ENCODE results near the gene TMPRSS13. TPM values are rescaled to one million over a fixed set of nuclear protein-coding genes. Genes with fewer than 3 reads are reported as not detected.

The TMPRSS13 gene
- total RNA-seq, 4 donors from 2014 or later: 11.1 to 31.7 (median 21.0) TPM

DNA sequence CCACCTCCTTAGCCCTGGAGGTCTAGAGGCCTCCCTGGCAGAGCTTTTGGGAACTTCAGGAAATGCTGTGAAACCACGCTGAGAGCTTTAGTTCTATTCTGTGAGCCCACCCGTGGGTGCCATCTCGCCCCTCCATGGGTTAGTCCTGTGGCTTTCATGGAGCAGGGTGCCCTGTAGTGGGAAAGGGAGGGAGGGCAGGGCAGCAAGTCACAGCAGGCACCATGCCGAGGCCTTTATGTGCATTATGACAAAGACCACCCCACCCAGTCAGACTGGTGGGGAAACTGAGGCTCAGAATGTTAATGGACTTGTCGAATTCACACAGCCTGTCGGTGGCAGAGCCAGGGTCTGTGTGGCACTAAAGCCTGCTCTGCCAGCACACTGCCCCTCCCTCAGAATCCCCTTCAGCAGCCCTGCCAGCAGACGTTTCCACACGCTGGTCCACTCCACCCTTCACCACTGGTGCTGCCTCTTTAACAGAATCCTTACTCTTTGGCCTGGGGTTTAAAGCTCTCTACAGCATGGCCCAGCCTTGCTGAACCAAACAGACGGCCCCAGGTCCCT is 13.4 kb downstream of the TMPRSS13 start:
- DNase-seq: no peak
- H3K9me3 ChIP-seq: no peaks in the 10 kb centered on the region
- no peak overlapping the region for H3K4me3 ChIP-seq
- peaks cover 0 to 6% (median 5%) of the 10 kb centered on the region in 3 donors for H3K4me1 ChIP-seq
- TF ChIP-seq POLR2A (IDR thresholded peaks at IDR 0.05): no peak
- TF ChIP-seq, protein P1, sequence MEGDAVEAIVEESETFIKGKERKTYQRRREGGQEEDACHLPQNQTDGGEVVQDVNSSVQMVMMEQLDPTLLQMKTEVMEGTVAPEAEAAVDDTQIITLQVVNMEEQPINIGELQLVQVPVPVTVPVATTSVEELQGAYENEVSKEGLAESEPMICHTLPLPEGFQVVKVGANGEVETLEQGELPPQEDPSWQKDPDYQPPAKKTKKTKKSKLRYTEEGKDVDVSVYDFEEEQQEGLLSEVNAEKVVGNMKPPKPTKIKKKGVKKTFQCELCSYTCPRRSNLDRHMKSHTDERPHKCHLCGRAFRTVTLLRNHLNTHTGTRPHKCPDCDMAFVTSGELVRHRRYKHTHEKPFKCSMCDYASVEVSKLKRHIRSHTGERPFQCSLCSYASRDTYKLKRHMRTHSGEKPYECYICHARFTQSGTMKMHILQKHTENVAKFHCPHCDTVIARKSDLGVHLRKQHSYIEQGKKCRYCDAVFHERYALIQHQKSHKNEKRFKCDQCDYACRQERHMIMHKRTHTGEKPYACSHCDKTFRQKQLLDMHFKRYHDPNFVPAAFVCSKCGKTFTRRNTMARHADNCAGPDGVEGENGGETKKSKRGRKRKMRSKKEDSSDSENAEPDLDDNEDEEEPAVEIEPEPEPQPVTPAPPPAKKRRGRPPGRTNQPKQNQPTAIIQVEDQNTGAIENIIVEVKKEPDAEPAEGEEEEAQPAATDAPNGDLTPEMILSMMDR (IDR thresholded peaks at IDR 0.05): no peak
- no peak overlapping the region for H3K27ac ChIP-seq
- WGBS, 2 donors: 77 to 82% methylated on average over 5 to 7 of the region's 9 CpGs
- peaks cover 0 to 50% (median 0%) of the 10 kb centered on the region in 3 donors for H3K36me3 ChIP-seq
- no peaks in the 10 kb centered on the region for H3K27me3 ChIP-seq
- intact Hi-C loops (cut with DNase I): no loop called here

DNA sequence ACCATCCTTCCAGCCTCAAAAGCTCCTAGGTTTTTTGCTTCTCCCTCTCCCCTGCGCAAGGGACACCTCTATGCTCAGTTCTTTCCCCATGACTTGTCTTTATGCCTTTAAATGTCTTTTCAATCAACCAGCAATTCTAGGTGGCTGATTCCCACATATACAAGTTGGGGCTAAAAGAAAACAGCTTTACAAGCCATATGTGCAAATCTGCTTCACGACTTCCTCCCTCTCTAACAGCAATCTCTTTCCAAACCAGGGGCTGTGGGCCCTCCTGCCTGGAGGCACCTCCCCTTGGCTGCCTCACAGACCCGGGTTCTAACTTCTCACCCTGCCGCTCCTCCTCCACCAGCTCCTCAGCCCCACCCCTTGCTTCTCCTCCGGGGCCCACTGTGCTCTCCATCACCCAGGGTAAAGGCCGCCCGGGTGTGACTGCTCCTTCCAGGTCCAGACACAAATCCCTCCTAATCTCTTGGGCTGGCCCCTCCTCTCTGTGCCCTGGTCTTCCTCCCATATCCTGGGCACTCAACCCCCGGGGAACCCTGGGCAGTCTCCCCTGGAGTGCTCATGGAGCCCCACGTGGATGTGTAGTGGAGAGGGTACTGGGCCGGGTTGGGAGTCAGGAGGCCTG is 14.1 kb downstream of the TMPRSS13 start:
- Histone ChIP-seq H3K27me3 (no peaks in the 10 kb centered on the region), H3K4me1 (peaks cover 0 to 6% (median 5%) of the 10 kb centered on the region in 3 donors), H3K9me3 (no peaks in the 10 kb centered on the region), H3K27ac (no peak overlapping the region), H3K36me3 (peaks cover 0 to 57% (median 0%) of the 10 kb centered on the region in 3 donors), H3K4me3 (no peak overlapping the region)
- 64 to 66% methylated on average over 6 to 9 of the region's 10 CpGs for WGBS, 2 donors
- TF ChIP-seq, protein P1 (IDR thresholded peaks at IDR 0.05): no peak
- no peak for TF ChIP-seq POLR2A (IDR thresholded peaks at IDR 0.05)
- no peak for DNase-seq
- intact Hi-C loops (cut with DNase I): no loop called here

DNA sequence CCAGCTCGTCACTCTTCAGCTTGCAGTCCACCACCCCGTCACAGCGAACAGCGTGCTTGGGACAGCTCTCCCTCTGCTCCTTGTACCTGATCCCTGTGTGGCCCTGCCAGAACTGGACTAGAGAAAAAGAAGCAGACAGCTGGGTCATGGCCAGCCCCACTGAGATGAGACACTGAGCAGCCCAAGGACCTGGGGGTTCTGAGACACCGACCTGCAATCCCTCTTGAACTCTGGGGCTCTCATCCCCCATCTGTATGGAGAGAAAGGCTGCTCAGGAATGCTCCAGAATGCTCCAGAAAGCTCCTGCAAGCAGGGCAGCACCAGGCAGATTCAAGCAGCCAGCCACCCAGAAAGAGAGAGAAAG is 14.8 kb downstream of the TMPRSS13 start:
- WGBS, 2 donors: 92 to 100% methylated on average over 5 of the region's 5 CpGs
- Histone ChIP-seq H3K4me3 (no peak overlapping the region), H3K4me1 (peaks cover 0 to 3% (median 1%) of the 10 kb centered on the region in 3 donors), H3K27ac (no peak overlapping the region), H3K27me3 (no peaks in the 10 kb centered on the region), H3K36me3 (peaks cover 0 to 64% (median 0%) of the 10 kb centered on the region in 3 donors), H3K9me3 (no peaks in the 10 kb centered on the region)
- intact Hi-C loops (cut with DNase I): no loop called here
- no peak for DNase-seq
- TF ChIP-seq, protein P1 (IDR thresholded peaks at IDR 0.05): no peak

DNA sequence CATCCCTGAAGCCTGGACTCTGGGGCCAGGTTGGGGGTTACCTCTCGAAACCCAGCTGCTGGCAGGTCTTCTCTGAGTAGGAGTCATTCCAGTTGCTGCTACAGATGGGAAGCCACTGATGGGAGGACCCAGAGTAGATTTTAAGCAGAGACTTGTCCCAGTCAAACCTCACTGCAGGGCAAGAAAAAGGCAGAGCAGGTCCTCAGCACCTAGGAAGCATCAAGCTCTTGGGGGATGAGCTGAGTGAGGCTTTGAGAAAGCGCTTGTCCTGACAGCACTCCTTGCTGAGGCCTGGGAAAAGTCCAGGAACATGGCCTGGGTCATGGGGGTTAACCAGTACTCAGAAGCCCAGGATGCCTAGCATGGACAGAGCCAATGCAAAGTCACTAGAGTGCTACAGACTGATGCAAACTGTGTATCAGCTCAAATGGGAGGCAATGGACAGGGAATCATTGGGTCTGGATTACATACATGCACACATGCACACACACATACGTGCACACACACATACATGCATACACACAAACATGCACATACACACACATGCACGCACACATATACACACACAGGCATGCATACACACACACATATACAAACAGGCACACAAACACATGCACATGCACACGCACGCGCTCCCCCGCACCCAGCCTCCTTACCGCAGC is 15.3 kb downstream of the TMPRSS13 start:
- 93 to 94% methylated on average over 8 to 9 of the region's 9 CpGs for WGBS, 2 donors
- intact Hi-C loops (cut with DNase I): no loop called here
- DNase-seq: no peak

More for the DNA sequence above, 15.3 kb downstream of the TMPRSS13 start:
- Histone ChIP-seq H3K36me3 (peaks cover 0 to 68% (median 0%) of the 10 kb centered on the region in 3 donors), H3K27me3 (no peaks in the 10 kb centered on the region), H3K27ac (no peak overlapping the region), H3K9me3 (no peaks in the 10 kb centered on the region), H3K4me1 (no peaks in the 10 kb centered on the region), H3K4me3 (no peak overlapping the region)
- TF ChIP-seq, protein P1 (IDR thresholded peaks at IDR 0.05): no peak
- TF ChIP-seq POLR2A (IDR thresholded peaks at IDR 0.05): no peak

All from esophagus squamous epithelium (tissue), 5 donors.